Measurements from ENCODE around the gene PFN4.

Gene PFN4

GRCh38 chr2:24076849-24077534 lies 46.1 kb downstream of the PFN4 start:
- peak; percentile 43 to 60 (median 45) for DNase-seq

GRCh38 chr2:24075915-24076848 lies 47.0 kb downstream of the PFN4 start, which contains the start of gene SF3B6:
TSS of gene SF3B6 (minus strand) at chr2:24076326. CDS start at chr2:24076229, 97 bp downstream.
- peak; percentile 99 for DNase-seq

GRCh38 chr2:24075259-24075658 lies 47.9 kb downstream of the PFN4 start:
- no peak for DNase-seq

GRCh38 chr2:24073816-24074215 lies 49.3 kb downstream of the PFN4 start:
- DNase-seq = no peak

GRCh38 chr2:24072259-24072658 lies 50.9 kb downstream of the PFN4 start:
- no peak for DNase-seq

- DNase-seq = no peak
These were observed 57.8 kb downstream of the PFN4 start for GRCh38 chr2:24065341-24065740.
